Upper lobe of left lung (tissue), 4 donors: ENCODE results near the gene CRTC2.

Source experiments
- CTCF ChIP-seq, 6 experiments: fragments of 450-650 bp in 4 of 6; fragments of 200-600 bp in 2 of 6; sonication (generic) in 2 of 6; IDR thresholded peaks; one replicate each; pipeline ENCODE4 v1.5.1; 2016 to 2019; ENCODE audit warnings: antibody characterized with exemption in 6 of 6
- POLR2A ChIP-seq, 4 donors: fragments of 450-650 bp; IDR thresholded peaks; one replicate each; pipeline ENCODE4 v1.5.1; 2016 to 2017; ENCODE audit warnings: antibody characterized with exemption in 4 of 4, mild to moderate bottlenecking in 2 of 4
- POLR2AphosphoS5 ChIP-seq, 2 donors: sonication (generic); formaldehyde crosslinking; IDR thresholded peaks; one replicate each; pipeline ENCODE4 v1.5.1; 2017; ENCODE audit warnings: antibody characterized with exemption in 2 of 2

DNA sequence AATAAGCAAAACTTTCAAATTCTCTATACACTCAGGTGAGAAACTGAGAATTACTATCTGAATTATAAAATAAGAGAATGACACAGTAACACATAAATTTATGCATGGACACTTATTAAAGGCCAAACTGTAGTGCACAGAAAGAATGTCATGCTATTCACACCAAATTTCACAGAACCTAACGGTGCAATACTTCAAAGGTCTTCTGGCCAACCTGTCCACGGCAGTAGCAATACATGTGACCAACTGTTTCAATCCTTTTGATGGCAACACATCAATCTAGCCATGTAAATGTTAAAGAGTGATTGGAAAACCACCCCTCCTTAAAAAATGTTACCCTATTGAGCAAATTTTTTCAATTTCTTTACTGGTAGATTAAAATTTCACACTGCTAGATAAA lies 46.1 kb downstream of the CRTC2 start:
- no peak for TF ChIP-seq POLR2A (IDR thresholded peaks at IDR 0.05)
- TF ChIP-seq CTCF (IDR thresholded peaks at IDR 0.05) = no peak
- no peak for TF ChIP-seq POLR2AphosphoS5 (IDR thresholded peaks at IDR 0.05)
